OCI-LY7 (cell line): ENCODE data around the gene MAGI1.

Experiments used
- CTCF ChIP-seq: fragments of 200-600 bp; sonication (generic); conservative IDR thresholded peaks from 2 replicates; pipeline ENCODE4 v1.5.1; 2014; ENCODE audit warnings: mild to moderate bottlenecking, antibody characterized with exemption, low read length, moderate library complexity, mixed read lengths
- EZH2phosphoT487 ChIP-seq: fragments of 200-600 bp; sonication (generic); IDR thresholded peaks from 2 replicates; pipeline ENCODE4 v1.6.1; 2018; ENCODE audit warnings: low read depth, borderline replicate concordance, mild to moderate bottlenecking, mixed run types, antibody characterized with exemption, low read length, moderate library complexity, mixed read lengths

GRCh38 chr3:66083096-66083678 lies 44.5 kb upstream of the MAGI1 start:
- TF ChIP-seq EZH2phosphoT487: no peak
- no peak for TF ChIP-seq CTCF
